Bronchial epithelial cell (primary cell): ENCODE measurements around the gene CEMIP2. TPM values are rescaled to one million over a fixed set of nuclear protein-coding genes. Genes with fewer than 3 reads are reported as not detected.

Experiments
- DNase-seq: peaks from one replicate; pipeline ENCODE4 v3.0.0-alpha.2; 2010; ENCODE audit warnings: low read depth
- FAIRE-seq: peaks from 2 replicates; lab custom pipeline; 2011; peaks lifted over from hg19 to GRCh38; lab: Jason Lieb, UNC
- H3K27me3 ChIP-seq: 2 replicates; pipeline ENCODE4 v1.5.1; 2011; ENCODE audit warnings: low read length; ENCODE audit not compliant: control insufficient read depth, insufficient read depth
- H3K36me3 ChIP-seq: 2 replicates; pipeline ENCODE4 v1.5.1; 2011; ENCODE audit warnings: low read length; ENCODE audit not compliant: control insufficient read depth, insufficient read depth
- H3K4me3 ChIP-seq: 2 replicates; pipeline ENCODE4 v1.5.1; 2011; ENCODE audit warnings: mild to moderate bottlenecking, low read depth, low read length, control low read depth
- total RNA-seq: library from RNA; depleted of rRNA; stranded (reverse); fragments of >200 nt; gene quantifications from 2 replicates; pipeline ENCODE4 v1.2.1, GENCODE V29; 2014
- TF ChIP-seq, protein P1 (sequence below): IDR thresholded peaks from 2 replicates; pipeline ENCODE4 v1.5.1; 2011; ENCODE audit warnings: mild to moderate bottlenecking, moderate library complexity, low read length, control low read depth, inconsistent platforms; ENCODE audit not compliant: insufficient read depth, severe bottlenecking

Gene CEMIP2
- total RNA-seq, 1 donor from 2014 or later, result 37.6 TPM

DNA sequence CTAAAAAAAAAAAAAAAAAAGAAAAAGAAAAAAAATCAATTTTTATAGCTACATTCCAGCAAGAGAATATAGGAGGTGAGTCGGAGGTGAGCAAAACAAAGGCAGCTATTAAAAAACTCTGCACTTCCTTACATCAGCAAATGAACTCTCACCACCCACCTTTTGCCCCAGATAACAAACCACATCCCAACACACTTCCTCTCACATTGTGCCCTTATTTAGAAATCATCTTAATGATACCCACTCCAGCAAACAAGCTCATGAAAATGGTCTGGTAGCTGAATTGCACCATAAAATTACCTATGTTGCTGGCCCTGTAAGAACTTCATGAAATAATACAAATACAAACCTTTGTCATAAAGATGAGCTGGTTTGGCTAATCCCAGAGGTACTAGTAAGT lies 82.9 kb downstream of the CEMIP2 start:
- Histone ChIP-seq H3K27me3 (no peaks in the 10 kb centered on the region), H3K4me3 (no peak overlapping the region), H3K36me3 (peaks cover 2% of the 10 kb centered on the region)
- FAIRE-seq (no peak), DNase-seq (peak; percentile 26)
- TF ChIP-seq, protein P1, sequence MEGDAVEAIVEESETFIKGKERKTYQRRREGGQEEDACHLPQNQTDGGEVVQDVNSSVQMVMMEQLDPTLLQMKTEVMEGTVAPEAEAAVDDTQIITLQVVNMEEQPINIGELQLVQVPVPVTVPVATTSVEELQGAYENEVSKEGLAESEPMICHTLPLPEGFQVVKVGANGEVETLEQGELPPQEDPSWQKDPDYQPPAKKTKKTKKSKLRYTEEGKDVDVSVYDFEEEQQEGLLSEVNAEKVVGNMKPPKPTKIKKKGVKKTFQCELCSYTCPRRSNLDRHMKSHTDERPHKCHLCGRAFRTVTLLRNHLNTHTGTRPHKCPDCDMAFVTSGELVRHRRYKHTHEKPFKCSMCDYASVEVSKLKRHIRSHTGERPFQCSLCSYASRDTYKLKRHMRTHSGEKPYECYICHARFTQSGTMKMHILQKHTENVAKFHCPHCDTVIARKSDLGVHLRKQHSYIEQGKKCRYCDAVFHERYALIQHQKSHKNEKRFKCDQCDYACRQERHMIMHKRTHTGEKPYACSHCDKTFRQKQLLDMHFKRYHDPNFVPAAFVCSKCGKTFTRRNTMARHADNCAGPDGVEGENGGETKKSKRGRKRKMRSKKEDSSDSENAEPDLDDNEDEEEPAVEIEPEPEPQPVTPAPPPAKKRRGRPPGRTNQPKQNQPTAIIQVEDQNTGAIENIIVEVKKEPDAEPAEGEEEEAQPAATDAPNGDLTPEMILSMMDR, result no peak

DNA sequence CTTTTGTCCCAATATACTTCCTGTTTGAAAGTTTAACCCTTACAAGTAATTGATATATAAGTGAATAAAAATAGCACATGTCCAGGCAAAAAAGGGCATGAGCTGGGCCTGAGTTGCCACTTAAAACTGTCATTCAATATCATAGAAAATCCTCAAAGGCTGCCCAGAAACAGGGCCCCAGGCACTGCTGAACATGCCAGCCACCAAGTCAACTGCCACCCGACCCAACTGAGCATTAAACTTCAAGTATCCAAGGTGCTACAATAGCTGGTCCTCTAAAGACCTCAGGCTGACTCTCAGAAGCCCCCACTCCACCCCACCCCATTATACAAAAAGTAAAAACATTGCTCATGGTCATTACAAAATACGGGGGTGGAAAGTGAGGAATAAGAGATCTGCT lies 83.7 kb downstream of the CEMIP2 start:
- Histone ChIP-seq H3K36me3 (peaks cover 2% of the 10 kb centered on the region), H3K27me3 (no peaks in the 10 kb centered on the region), H3K4me3 (no peak overlapping the region)
- TF ChIP-seq, protein P1, result no peak
- FAIRE-seq (no peak), DNase-seq (no peak)

DNA sequence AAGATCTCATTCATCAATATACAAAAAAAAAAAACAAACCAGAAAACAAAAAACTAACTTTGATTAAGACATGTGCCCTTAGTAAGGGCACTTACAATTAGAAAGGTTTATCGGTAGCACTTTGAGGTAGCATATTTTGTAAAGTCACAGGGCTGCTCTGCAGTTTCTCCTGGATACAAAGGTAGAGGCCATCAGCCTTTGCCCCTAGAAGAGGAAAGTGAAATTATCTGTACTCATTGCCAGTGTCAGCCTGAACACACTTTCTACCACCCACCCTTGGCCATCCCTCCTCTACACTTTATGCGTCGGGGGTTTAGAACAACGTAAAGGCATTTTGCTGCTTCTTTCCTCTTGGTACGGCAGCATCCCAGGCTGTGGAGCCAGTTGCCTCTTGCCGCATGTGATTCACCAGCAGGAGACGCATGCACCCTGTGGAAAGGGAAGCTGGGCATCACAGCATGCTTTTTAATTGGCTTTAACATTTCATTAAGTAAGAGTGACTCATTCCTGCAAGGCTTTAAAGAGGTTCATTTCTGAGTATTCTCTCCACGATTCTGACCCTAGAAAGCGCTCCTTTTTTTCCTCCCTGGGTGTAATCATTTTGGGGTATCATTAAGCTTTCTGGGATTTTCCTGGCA lies 84.6 kb downstream of the CEMIP2 start:
- DNase-seq (peak; percentile 63), FAIRE-seq (no peak)
- TF ChIP-seq, protein P1, result peak; percentile 49
- no peaks in the 10 kb centered on the region for H3K27me3 ChIP-seq
- no peaks in the 10 kb centered on the region for H3K36me3 ChIP-seq
- H3K4me3 ChIP-seq, result no peak overlapping the region

DNA sequence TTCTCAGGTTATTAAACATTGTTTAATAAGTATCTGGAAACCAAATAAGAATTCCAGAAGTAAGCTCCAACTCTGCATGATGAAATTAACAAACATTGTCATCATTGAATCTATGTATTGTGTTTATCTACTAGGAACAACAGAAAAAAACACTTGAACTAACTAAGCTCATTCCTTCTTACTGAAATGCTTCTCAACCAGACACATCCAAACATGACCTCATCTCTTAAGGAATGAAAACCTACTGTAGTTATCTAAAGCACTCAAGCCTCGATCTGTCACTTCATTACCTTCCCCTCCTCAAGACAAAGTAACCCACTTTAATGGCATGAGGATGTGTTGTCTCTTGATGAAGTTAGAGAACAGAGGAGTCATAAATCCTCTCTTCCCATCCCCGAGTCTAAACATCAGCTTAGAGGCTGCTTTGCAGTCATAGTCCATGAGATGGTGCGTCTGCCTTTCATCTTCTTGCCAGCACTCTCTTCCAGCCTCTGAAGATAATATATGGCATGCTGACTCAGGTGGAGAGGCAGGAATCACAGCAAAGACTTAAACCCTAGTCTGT lies 86.5 kb downstream of the CEMIP2 start:
- DNase-seq, result peak; percentile 57
- Histone ChIP-seq H3K36me3 (no peaks in the 10 kb centered on the region), H3K27me3 (no peaks in the 10 kb centered on the region), H3K4me3 (no peak overlapping the region)
- TF ChIP-seq, protein P1, result no peak
- FAIRE-seq, result no peak

DNA sequence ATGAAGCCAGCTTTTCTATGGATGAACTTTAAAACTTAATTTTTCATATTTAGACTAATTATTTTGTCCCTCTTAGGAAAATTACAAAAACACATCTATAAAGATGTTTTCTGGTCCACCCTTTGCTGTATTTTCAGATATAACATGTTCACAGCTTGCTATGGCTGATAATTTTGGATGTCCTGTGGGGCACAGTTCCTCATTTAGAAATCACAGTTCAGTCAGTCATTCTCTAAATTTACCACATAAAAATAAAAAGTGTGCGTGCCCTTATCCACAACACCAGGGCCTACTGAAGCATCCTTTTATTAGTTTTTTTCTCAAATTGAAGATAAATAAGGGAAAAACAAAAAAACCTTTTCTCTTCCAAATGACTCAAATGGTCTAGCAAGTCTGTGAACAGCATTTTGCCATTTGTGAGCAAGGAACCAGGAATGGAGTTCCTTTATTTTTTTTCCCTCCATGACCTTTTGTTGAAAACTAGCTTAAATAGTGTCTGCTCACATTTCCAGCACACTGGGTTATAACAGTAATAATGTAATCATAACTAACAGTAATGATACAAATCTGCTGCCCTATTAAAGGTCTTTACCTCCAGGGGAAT lies 87.1 kb downstream of the CEMIP2 start:
- H3K27me3 ChIP-seq, result no peaks in the 10 kb centered on the region
- no peak for FAIRE-seq
- no peak for DNase-seq
- H3K4me3 ChIP-seq, result no peak overlapping the region
- no peaks in the 10 kb centered on the region for H3K36me3 ChIP-seq
- TF ChIP-seq, protein P1, result no peak
